GM10248 (cell line): ENCODE data around the gene SLC10A1.

Experiments used
- CTCF ChIA-PET: fragments of 300-600 bp; sonication (Branson Sonifier 250); formaldehyde crosslinking; extraction: SDS; loops from one replicate; lab custom pipeline; 2021; ENCODE audit warnings: antibody characterized with exemption; lab: Yijun Ruan, JAX
- POLR2A ChIA-PET: fragments of 350-650 bp; sonication (Branson Sonifier 250); formaldehyde crosslinking; extraction: SDS; loops from one replicate; lab custom pipeline; 2020; ENCODE audit warnings: antibody characterized with exemption; lab: Yijun Ruan, JAX
- DNase-seq: peaks from one replicate; pipeline ENCODE4 v3.0.0; 2012; ENCODE audit errors: extremely low spot score
- TF ChIP-seq, protein P1 (sequence below): IDR thresholded peaks from 2 replicates; pipeline ENCODE4 v1.5.1; 2012; ENCODE audit warnings: mild to moderate bottlenecking, low read depth; ENCODE audit errors: extremely low read depth, missing control alignments, control extremely low read depth

Gene SLC10A1

DNA sequence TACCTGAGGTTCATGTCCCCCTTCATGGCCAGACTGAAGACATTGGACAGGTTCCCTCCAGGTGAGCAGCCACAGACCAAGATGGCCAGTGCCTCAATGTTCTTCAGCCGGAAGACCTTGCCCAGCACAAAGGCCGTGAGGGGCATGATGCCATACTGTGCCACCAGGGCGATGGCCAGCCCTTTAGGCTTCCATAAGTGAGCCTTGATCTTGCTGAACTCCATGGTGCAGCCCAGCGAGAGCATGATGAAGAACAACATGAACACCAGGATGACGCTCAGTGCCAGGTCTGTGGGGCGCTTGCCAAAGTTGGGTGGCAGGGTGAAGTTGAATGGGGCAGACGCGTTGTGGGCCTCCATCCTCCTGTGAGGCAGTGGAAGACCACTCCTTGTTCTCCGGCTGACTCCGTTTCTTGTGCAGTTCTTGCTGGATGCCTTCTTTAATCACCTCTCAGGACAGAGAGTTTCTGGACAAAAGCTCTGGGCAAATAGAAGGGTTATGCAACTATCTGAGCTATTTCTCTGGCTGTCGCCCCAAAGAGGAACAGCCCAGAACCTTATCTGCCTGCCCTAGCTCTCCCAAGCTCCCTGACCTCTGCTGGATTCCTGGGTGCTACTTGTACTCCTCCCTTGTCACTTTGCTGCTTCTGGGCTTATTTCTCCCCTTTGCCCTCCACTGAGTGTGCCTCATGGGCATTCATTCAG is at the start of gene SLC10A1:
Gene SLC10A1 (minus strand): TSS at position 445 of the 704 bp plus-strand sequence. CDS start 86 bp downstream, at position 359.
- POLR2A ChIA-PET, result no interaction called here
- TF ChIP-seq, protein P1, sequence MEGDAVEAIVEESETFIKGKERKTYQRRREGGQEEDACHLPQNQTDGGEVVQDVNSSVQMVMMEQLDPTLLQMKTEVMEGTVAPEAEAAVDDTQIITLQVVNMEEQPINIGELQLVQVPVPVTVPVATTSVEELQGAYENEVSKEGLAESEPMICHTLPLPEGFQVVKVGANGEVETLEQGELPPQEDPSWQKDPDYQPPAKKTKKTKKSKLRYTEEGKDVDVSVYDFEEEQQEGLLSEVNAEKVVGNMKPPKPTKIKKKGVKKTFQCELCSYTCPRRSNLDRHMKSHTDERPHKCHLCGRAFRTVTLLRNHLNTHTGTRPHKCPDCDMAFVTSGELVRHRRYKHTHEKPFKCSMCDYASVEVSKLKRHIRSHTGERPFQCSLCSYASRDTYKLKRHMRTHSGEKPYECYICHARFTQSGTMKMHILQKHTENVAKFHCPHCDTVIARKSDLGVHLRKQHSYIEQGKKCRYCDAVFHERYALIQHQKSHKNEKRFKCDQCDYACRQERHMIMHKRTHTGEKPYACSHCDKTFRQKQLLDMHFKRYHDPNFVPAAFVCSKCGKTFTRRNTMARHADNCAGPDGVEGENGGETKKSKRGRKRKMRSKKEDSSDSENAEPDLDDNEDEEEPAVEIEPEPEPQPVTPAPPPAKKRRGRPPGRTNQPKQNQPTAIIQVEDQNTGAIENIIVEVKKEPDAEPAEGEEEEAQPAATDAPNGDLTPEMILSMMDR, result no peak
- no peak for DNase-seq
- CTCF ChIA-PET, result interaction anchor here (1.3 kb wide), 1 partner anchor 11 kb away, joined by 3 read pairs; no protein-coding TSS in a partner anchor

DNA sequence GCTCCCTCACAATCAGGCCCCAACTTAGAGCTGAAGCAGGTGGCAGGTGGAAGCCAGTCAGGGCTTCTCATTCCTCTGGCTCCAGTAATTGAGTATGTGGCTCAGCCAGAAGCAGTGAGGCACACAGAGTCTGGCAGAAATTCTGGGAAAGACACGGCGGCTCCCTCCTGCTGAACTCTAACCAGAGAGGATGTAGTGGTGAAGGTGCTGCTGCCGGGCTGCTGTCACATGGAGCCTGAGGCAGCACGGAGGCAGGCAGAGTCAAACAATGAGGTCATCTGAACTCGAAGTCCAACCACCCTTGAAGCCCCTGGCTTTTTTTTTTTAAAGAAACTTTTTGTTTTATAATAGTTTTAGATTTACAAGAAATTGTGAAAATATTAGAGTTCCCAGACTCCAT is 48.7 kb upstream of the SLC10A1 start:
- no peak for DNase-seq
- ChIA-PET CTCF (interaction anchor here (1.2 to 1.4 kb wide), 2 partner anchors 8 to 182 kb away, joined by 3 to 6 read pairs; no protein-coding TSS in a partner anchor), POLR2A (no interaction called here)
- TF ChIP-seq, protein P1, result no peak

DNA sequence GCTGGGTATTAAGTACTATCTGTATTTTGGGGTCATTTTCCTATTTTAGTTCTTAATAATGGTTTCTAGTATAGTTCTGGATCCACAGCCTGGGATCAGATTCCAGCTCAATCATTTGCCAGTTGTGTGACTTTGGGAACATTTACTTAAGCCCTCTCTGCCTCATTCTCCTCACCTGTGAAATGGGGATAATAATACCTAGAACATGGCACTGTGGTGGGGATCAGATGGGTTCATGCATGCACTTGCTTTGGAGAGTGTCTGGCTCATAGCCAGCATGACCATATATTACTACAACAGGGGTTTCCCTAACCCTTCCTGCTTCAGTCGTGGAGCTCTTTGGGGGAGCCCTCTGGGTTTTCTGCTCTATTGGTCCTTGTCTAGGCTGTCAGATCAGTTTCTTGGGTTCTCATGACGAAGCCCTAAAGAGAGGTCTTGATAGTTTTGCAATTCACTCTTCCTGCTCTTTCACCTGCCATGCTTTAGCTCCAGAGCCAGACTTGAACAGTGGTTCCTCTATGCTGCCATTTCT is 48.1 kb upstream of the SLC10A1 start:
- DNase-seq, result no peak
- ChIA-PET CTCF (interaction anchor here (1.0 to 1.4 kb wide), 3 partner anchors 8 to 183 kb away, joined by 3 to 6 read pairs (median 5); no protein-coding TSS in a partner anchor), POLR2A (no interaction called here)
- TF ChIP-seq, protein P1, result no peak

DNA sequence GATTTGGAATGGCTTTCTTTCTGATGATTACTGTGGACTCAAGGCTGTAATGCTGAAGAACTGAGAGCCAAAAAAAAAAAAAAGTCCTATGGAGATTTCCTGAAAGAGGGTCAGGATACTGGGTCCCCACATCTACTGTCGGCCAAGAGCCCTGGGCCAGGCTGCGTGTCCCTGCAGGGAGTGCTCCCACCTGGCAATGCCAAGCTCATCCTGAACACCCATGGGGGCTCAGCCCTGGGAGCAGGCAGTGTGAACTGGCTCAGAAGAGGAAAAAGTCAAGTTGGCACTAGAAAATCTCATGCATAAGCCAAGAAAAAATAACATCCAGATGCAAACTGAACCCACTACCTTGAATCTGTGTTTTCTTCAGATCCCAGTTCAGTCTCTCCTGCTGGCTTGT is 47.1 kb upstream of the SLC10A1 start:
- ChIA-PET CTCF (interaction anchor here (1.4 to 1.6 kb wide), 2 partner anchors 13 to 184 kb away, joined by 3 to 6 read pairs; no protein-coding TSS in a partner anchor), POLR2A (no interaction called here)
- TF ChIP-seq, protein P1, result no peak
- no peak for DNase-seq

DNA sequence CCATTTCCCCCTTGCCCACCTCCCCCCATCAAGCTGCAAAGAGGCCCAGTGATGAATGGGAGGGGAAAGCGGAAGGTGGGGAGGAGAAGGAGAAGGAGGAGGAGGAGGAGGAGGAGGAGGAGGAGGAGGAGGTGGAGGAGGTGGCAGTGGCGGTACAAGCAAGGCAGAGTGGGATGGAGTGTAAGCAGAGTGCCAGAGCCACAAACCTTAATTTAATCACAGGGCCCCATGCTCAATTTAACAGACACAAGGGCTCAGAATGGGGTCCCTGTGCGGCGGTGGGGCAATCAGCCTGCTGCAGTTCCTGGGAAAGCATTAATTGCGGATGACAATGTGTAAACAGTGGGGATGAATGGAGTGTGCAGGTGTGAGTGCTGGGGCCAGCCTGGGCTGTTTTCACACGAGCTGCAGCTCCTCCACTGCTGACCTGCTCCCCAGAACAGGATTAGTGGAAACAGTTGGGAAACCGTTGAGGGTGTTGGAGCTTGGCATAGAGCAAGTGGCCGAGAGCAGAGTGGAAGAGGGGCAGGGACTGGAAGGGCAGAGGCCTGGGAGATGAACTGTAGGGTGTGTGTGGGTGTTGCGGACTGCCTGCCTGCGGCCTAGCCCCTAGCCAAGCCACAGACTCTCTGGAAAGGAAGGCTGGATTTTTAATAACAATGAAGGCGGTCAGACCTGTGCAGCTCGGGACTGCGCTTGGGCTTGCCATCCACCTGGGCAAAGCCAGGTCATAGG is 45.8 kb upstream of the SLC10A1 start:
- ChIA-PET CTCF (interaction anchor here (1.6 to 1.9 kb wide), 2 partner anchors 11 to 24 kb away, joined by 3 to 4 read pairs; no protein-coding TSS in a partner anchor), POLR2A (no interaction called here)

More for the DNA sequence above, 45.8 kb upstream of the SLC10A1 start:
- TF ChIP-seq, protein P1, result no peak
- no peak for DNase-seq
